HL-60 (cell line): Measurements from ENCODE around the gene DNMT3L.
A peak's percentile ranks its signal among the peaks of the same experiment; 100 is the strongest.

Source experiments
- DNase-seq, 2 experiments: peaks; one replicate each; pipeline ENCODE4 v3.0.0-alpha.2; 2010 to 2020; ENCODE audit warnings: low read depth in 1 of 2, low spot score in 1 of 2
- H3K27ac ChIP-seq: fragments of 250-450 bp; sonication (Bioruptor Pico); replicated peaks from 2 replicates; pipeline ENCODE4 v1.5.1; 2020; ENCODE audit warnings: mild to moderate bottlenecking, moderate library complexity
- H3K27me3 ChIP-seq: fragments of 250-450 bp; sonication (Bioruptor Pico); 2 replicates; pipeline ENCODE4 v1.5.1; 2021; ENCODE audit warnings: mild to moderate bottlenecking, moderate library complexity; ENCODE audit not compliant: insufficient read depth, poor library complexity, severe bottlenecking
- H3K4me3 ChIP-seq: replicated peaks from 2 replicates; pipeline ENCODE4 v1.5.1; 2011; ENCODE audit warnings: mild to moderate bottlenecking, control low read depth, low read length; ENCODE audit not compliant: insufficient read depth
- CTCF ChIP-seq: IDR thresholded peaks from one replicate; pipeline ENCODE4 v1.5.1; 2011; ENCODE audit warnings: low read length, control low read depth, inconsistent platforms; ENCODE audit not compliant: insufficient read depth
- GABPA ChIP-seq: IDR thresholded peaks from 2 replicates; pipeline ENCODE4 v1.6.1; 2012; ENCODE audit warnings: low read depth
- POLR2AphosphoS5 ChIP-seq: IDR thresholded peaks from 2 replicates; pipeline ENCODE4 v1.6.1; 2012; ENCODE audit warnings: low read depth
- SPI1 ChIP-seq: IDR thresholded peaks from 2 replicates; pipeline ENCODE4 v1.6.1; 2012; ENCODE audit warnings: low read depth, mild to moderate bottlenecking, borderline replicate concordance
- TF ChIP-seq, protein P1 (sequence below): IDR thresholded peaks from 2 replicates; pipeline ENCODE4 v1.6.1; 2012; ENCODE audit warnings: low read depth; ENCODE audit not compliant: insufficient replicate concordance

DNMT3L gene

DNA sequence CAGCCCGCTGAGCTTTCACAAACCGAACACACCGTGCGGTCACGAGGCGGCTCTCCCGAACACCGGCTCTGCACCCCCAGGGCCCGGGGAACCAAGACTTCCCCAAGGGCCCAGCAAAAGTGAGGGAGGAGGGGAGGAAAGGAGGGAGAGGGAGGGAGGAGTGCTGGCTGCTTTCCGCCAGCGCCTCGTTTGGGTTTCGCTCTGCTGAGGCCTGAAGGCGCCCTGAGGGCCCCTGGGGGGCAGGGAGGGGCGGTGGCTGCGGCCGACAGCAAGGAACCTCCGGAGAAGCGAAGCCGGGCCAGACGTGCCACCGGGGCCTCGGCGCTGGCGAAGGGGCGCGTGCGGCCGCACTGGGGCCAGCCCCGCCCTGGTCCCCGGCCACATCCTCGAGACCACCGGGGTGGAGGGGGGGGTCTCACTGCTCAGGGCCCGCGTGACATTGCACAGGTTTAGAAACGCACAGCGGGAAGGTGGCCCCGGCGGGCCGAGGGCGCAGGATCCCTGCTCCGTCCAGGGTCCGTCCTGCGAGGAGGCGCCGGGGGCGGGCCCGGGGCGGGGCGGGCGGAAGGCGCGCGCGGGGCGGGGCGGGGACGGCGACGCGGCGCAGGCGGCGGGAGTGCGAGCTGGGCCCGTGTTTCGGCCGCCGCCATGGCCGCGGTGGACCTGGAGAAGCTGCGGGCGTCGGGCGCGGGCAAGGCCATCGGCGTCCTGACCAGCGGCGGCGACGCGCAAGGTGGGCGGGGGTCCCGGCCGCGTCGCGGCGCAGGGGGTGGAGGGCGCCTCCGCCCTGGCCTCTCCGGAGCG, 38.0 kb upstream of the DNMT3L start, which contains the start of gene PFKL:
PFKL (plus strand) TSS at position 596 of the 804 bp plus-strand sequence; CDS start at position 649, 53 bp downstream.
- Histone ChIP-seq H3K27ac (peak within 1 kb of the TSS; percentile 73), H3K4me3 (peak within 1 kb of the TSS; percentile 88), H3K27me3 (no peaks in the 10 kb centered on the region)
- DNase-seq: peak; percentile 80 to 87
- peak; percentile 50 for TF ChIP-seq POLR2AphosphoS5
- TF ChIP-seq, protein P1, sequence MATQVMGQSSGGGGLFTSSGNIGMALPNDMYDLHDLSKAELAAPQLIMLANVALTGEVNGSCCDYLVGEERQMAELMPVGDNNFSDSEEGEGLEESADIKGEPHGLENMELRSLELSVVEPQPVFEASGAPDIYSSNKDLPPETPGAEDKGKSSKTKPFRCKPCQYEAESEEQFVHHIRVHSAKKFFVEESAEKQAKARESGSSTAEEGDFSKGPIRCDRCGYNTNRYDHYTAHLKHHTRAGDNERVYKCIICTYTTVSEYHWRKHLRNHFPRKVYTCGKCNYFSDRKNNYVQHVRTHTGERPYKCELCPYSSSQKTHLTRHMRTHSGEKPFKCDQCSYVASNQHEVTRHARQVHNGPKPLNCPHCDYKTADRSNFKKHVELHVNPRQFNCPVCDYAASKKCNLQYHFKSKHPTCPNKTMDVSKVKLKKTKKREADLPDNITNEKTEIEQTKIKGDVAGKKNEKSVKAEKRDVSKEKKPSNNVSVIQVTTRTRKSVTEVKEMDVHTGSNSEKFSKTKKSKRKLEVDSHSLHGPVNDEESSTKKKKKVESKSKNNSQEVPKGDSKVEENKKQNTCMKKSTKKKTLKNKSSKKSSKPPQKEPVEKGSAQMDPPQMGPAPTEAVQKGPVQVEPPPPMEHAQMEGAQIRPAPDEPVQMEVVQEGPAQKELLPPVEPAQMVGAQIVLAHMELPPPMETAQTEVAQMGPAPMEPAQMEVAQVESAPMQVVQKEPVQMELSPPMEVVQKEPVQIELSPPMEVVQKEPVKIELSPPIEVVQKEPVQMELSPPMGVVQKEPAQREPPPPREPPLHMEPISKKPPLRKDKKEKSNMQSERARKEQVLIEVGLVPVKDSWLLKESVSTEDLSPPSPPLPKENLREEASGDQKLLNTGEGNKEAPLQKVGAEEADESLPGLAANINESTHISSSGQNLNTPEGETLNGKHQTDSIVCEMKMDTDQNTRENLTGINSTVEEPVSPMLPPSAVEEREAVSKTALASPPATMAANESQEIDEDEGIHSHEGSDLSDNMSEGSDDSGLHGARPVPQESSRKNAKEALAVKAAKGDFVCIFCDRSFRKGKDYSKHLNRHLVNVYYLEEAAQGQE: peak; percentile 8
- peak; percentile 43; the same call in 1 of the 2 replicates for TF ChIP-seq SPI1
- no peak for TF ChIP-seq CTCF

DNA sequence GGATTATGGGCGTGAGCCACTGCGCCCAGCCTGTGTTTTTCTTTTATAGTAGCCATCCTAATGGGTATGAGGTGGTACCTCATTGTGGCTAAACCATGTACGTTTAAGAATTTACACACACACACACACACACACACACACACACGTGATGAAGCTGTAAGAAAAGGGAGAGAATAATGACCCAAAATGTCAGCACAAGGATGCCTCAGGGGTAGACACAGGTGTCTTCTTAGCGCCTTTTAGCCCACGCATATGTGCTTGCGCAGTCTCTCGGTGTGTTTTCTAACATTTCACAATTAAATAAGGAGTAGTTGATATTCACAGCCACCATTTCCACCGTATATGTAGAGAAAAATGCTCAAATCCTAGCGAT, 37.4 kb upstream of the DNMT3L start:
- TF ChIP-seq SPI1: no peak
- TF ChIP-seq, protein P1: no peak
- TF ChIP-seq POLR2AphosphoS5: no peak
- TF ChIP-seq CTCF: no peak
- TF ChIP-seq GABPA: no peak
- no peak for DNase-seq
- no peaks in the 10 kb centered on the region for H3K27me3 ChIP-seq
- H3K4me3 ChIP-seq: peak overlapping the region; percentile 88
- peak overlapping the region; percentile 73 for H3K27ac ChIP-seq

GRCh38 chr21:44298301-44298700, 36.6 kb upstream of the DNMT3L start:
- TF ChIP-seq CTCF (no peak), GABPA (no peak), POLR2AphosphoS5 (no peak), SPI1 (no peak)
- TF ChIP-seq, protein P1: no peak
- Histone ChIP-seq H3K27me3 (no peaks in the 10 kb centered on the region), H3K4me3 (no peak overlapping the region), H3K27ac (peak overlapping the region; percentile 49)
- no peak for DNase-seq
